SK-N-SH treated with all-trans-retinoic acid at 6 μM for 48 hours (cell line): ENCODE data around the gene SHROOM1.

Experiments used
- ARNTL ChIP-seq: fragments of 450-650 bp; formaldehyde crosslinking; IDR thresholded peaks from 2 replicates; pipeline ENCODE4 v1.5.0; 2020; ENCODE audit warnings: low read depth, mild to moderate bottlenecking, moderate library complexity, borderline replicate concordance
- BACH2 ChIP-seq: fragments of 250-450 bp; sonication (Bioruptor Pico); IDR thresholded peaks from 2 replicates; pipeline ENCODE4 v1.9.0; 2021; ENCODE audit warnings: mild to moderate bottlenecking, borderline replicate concordance
- ISL1 ChIP-seq: fragments of 250-450 bp; sonication (Bioruptor Pico); IDR thresholded peaks from 2 replicates; pipeline ENCODE4 v2.1.2; 2022; ENCODE audit warnings: mild to moderate bottlenecking, moderate library complexity
- PATZ1 ChIP-seq: fragments of 250-450 bp; sonication (Bioruptor Pico); IDR thresholded peaks from 2 replicates; pipeline ENCODE4 v1.8.0; 2020; ENCODE audit warnings: mild to moderate bottlenecking, moderate library complexity, borderline replicate concordance
- PPARA ChIP-seq: fragments of 250-450 bp; sonication (Bioruptor Pico); IDR thresholded peaks from 2 replicates; pipeline ENCODE4 v1.5.0; 2020; ENCODE audit warnings: mild to moderate bottlenecking, borderline replicate concordance
- RARB ChIP-seq: fragments of 250-450 bp; sonication (Bioruptor Pico); IDR thresholded peaks from 2 replicates; pipeline ENCODE4 v1.8.0; 2021; ENCODE audit warnings: mild to moderate bottlenecking, moderate library complexity
- TCF4 ChIP-seq: fragments of 250-450 bp; sonication (Bioruptor Pico); IDR thresholded peaks from 2 replicates; pipeline ENCODE4 v1.8.0; 2021; ENCODE audit warnings: mild to moderate bottlenecking, moderate library complexity, borderline replicate concordance
- TOX ChIP-seq: fragments of 250-450 bp; sonication (Bioruptor Pico); IDR thresholded peaks from 2 replicates; pipeline ENCODE4 v1.8.0; 2021; ENCODE audit warnings: mild to moderate bottlenecking, moderate library complexity, borderline replicate concordance
- ZFP30 ChIP-seq: fragments of 450-650 bp; formaldehyde crosslinking; IDR thresholded peaks from 2 replicates; pipeline ENCODE4 v1.5.0; 2022; ENCODE audit warnings: mild to moderate bottlenecking, moderate library complexity
- ZNF70 ChIP-seq: fragments of 450-650 bp; formaldehyde crosslinking; IDR thresholded peaks from 2 replicates; pipeline ENCODE4 v1.5.0; 2020; ENCODE audit warnings: mild to moderate bottlenecking, moderate library complexity

GRCh38 chr5:132840896-132841295 lies 10.4 kb upstream of the SHROOM1 start:
- TF ChIP-seq RARB (CRISPR knock-in tag): no peak
- TF ChIP-seq BACH2 (CRISPR knock-in tag): no peak
- TF ChIP-seq ARNTL (CRISPR knock-in tag): no peak
- no peak for TF ChIP-seq ZFP30 (CRISPR knock-in tag)
- no peak for TF ChIP-seq ZNF70 (CRISPR knock-in tag)
- TF ChIP-seq PPARA: no peak
- TF ChIP-seq ISL1: no peak
- no peak for TF ChIP-seq PATZ1 (CRISPR knock-in tag)
- TF ChIP-seq TCF4: no peak
- no peak for TF ChIP-seq TOX (CRISPR knock-in tag)
